Activated gamma-delta T cell treated with anti-CD3 and anti-CD28 coated beads, Interleukin-2, amount 50 U/mL, for 16 hours (primary cell): Measurements from ENCODE around the gene ESD.

ENCODE experiments used
- DNase-seq: peaks from one replicate; pipeline ENCODE4 v3.0.0-alpha.2; 2020; ENCODE audit warnings: low read depth

Gene ESD

GRCh38 chr13:46745706-46746105, 51.3 kb downstream of the ESD start:
- DNase-seq, result no peak

GRCh38 chr13:46745062-46745461, 51.9 kb downstream of the ESD start:
- no peak for DNase-seq

GRCh38 chr13:46743191-46743590, 53.8 kb downstream of the ESD start:
- no peak for DNase-seq

- DNase-seq, result no peak
Observed at GRCh38 chr13:46739447-46740098, 57.4 kb downstream of the ESD start.

- no peak for DNase-seq
Observed at GRCh38 chr13:46738766-46739165, 58.2 kb downstream of the ESD start.

- DNase-seq, result no peak
Observed at GRCh38 chr13:46738055-46738454, 58.9 kb downstream of the ESD start.

- no peak for DNase-seq
Observed at GRCh38 chr13:46736541-46737310, 60.2 kb downstream of the ESD start.

- no peak for DNase-seq
Observed at GRCh38 chr13:46735425-46735824, 61.5 kb downstream of the ESD start.

GRCh38 chr13:46731535-46731934, 65.4 kb downstream of the ESD start:
- no peak for DNase-seq

GRCh38 chr13:46728777-46729176, 68.2 kb downstream of the ESD start:
- no peak for DNase-seq

GRCh38 chr13:46726347-46726746, 70.6 kb downstream of the ESD start:
- no peak for DNase-seq
